LHCN-M2 (cell line): ENCODE data around the gene PALM. TPM values are rescaled to one million over a fixed set of nuclear protein-coding genes. Genes with fewer than 3 reads are reported as not detected.
A peak's percentile ranks its signal among the peaks of the same experiment; 100 is the strongest.
"Not testable (repeated sequence)": the region's sequence is repeated elsewhere in the genome, so short reads cannot be mapped to it uniquely, and the experiment has no call there.

ENCODE experiments used
- DNase-seq: peaks from one replicate; pipeline ENCODE4 v3.0.0-alpha.2; 2012; ENCODE audit warnings: low read depth
- polyA plus RNA-seq: library from polyadenylated mRNA; unstranded; fragments of >200 nt; gene quantifications from one replicate; pipeline ENCODE4 v1.2.1, GENCODE V29; 2012; ENCODE audit warnings: missing spikeins
- total RNA-seq: library from RNA; depleted of rRNA; stranded (reverse); fragments of >200 nt; gene quantifications from 2 replicates; pipeline ENCODE4 v1.2.3, GENCODE V29; 2014; rRNA removed

Gene PALM
- 2.2 and 2.3 TPM in 2 replicates for total RNA-seq
- 16.1 TPM for polyA plus RNA-seq

GRCh38 chr19:708154-709143, at the start of gene PALM:
Gene PALM, plus strand, starts transcription at chr19:708935. Its CDS starts 212 bp downstream, at chr19:709147.
- DNase-seq = no peak

GRCh38 chr19:660793-661426, 47.8 kb upstream of the PALM start:
- no peak for DNase-seq

- DNase-seq = peak; percentile 30
These were observed 47.1 kb upstream of the PALM start for GRCh38 chr19:661427-662196.

GRCh38 chr19:662207-662961, 46.4 kb upstream of the PALM start:
- no peak for DNase-seq

GRCh38 chr19:662962-663681, 45.6 kb upstream of the PALM start, which contains the start of gene RNF126:
Gene RNF126, minus strand, starts transcription at chr19:663214. Its CDS starts 93 bp downstream, at chr19:663121.
- peak; percentile 91 for DNase-seq

- DNase-seq = no peak
These were observed 45.0 kb upstream of the PALM start for GRCh38 chr19:663682-664117.

- DNase-seq = peak; percentile 57
These were observed 43.8 kb upstream of the PALM start for GRCh38 chr19:664913-665443.

- not testable (repeated sequence) for DNase-seq
These were observed 41.7 kb upstream of the PALM start for GRCh38 chr19:666985-667573.

- DNase-seq = not testable (repeated sequence)
These were observed 39.9 kb upstream of the PALM start for GRCh38 chr19:668675-669434.

- DNase-seq = no peak
These were observed 38.1 kb upstream of the PALM start for GRCh38 chr19:670609-671075.

GRCh38 chr19:674282-675151, 34.2 kb upstream of the PALM start:
- no peak for DNase-seq

GRCh38 chr19:676007-676338, 32.8 kb upstream of the PALM start:
- no peak for DNase-seq

- no peak for DNase-seq
These were observed 32.2 kb upstream of the PALM start, which contains the start of gene FSTL3 for GRCh38 chr19:676339-677105. Gene FSTL3, plus strand, starts transcription at chr19:676392. Its CDS starts 32 bp downstream, at chr19:676424.

GRCh38 chr19:677201-677600, 31.5 kb upstream of the PALM start:
- peak; percentile 87 for DNase-seq

- no peak for DNase-seq
These were observed 30.9 kb upstream of the PALM start for GRCh38 chr19:677601-678436.
